ENCODE measurements around the gene ARHGAP30.

The ARHGAP30 gene

DNA sequence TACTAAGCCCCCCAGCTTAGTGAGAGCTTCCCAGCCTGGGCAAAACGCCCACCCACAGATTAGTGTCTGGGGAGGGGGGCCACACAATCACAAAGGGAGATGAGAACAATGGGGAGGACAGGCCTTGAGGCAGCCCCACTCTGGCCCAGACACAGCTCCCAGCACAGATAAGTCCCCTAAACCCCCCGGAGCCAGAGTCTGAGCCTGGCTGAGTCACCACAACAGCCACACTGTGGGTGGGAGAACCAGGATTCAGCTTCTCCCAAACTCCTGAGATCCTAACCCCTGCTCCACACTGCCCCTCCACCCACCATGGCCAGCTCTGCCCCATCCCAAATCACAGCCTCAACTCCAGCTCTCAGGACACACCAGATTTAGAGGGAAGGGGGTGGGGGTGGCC lies 15.5 kb upstream of the ARHGAP30 start:
- H3K4me3 ChIP-seq (IDR thresholded peaks at IDR 0.05; ENCODE audit: insufficient read depth, low read depth, low read length), result no peak overlapping the region
- no peaks in the 10 kb centered on the region for H4K20me1 ChIP-seq (ENCODE audit: insufficient read depth)
- peaks cover 8% of the 10 kb centered on the region for H3K4me1 ChIP-seq (ENCODE audit: low read depth, poor library complexity, severe bottlenecking)
- H3K9ac ChIP-seq, result no peak overlapping the region
- H3K4me2 ChIP-seq, result no peak overlapping the region
- no peaks in the 10 kb centered on the region for H3K79me2 ChIP-seq (ENCODE audit: insufficient read depth, low read depth)
- H3K36me3 ChIP-seq (ENCODE audit: insufficient read depth), result no peaks in the 10 kb centered on the region
- no peak overlapping the region for H3K27ac ChIP-seq
- TF ChIP-seq, protein P1, sequence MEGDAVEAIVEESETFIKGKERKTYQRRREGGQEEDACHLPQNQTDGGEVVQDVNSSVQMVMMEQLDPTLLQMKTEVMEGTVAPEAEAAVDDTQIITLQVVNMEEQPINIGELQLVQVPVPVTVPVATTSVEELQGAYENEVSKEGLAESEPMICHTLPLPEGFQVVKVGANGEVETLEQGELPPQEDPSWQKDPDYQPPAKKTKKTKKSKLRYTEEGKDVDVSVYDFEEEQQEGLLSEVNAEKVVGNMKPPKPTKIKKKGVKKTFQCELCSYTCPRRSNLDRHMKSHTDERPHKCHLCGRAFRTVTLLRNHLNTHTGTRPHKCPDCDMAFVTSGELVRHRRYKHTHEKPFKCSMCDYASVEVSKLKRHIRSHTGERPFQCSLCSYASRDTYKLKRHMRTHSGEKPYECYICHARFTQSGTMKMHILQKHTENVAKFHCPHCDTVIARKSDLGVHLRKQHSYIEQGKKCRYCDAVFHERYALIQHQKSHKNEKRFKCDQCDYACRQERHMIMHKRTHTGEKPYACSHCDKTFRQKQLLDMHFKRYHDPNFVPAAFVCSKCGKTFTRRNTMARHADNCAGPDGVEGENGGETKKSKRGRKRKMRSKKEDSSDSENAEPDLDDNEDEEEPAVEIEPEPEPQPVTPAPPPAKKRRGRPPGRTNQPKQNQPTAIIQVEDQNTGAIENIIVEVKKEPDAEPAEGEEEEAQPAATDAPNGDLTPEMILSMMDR (conservative IDR thresholded peaks at IDR 0.05; ENCODE audit: low read depth, low read length), result no peak
- H2AFZ ChIP-seq (ENCODE audit: low read depth), result no peak overlapping the region
- H3K27me3 ChIP-seq (ENCODE audit: insufficient read depth, low read depth), result no peaks in the 10 kb centered on the region

DNA sequence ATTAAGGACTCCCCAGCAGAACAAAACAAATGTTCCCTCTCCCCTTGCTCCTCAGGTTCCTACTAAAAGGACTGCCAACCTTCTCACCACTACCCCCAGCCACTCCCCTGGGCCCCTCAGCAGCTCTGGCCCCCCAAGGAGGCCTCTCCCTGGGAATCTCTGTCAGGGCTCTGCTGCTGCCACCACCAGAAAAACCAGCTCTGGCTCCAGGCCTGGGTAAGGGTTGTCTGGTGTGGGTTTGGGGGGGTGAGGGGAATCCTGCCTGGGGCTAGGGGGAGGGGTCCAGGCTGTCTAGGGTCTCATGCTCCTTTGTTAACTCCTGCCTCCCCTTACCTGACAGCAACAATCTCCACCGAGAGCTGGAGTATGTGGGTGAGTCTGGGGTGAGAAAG lies 14.9 kb upstream of the ARHGAP30 start:
- no peaks in the 10 kb centered on the region for H3K27me3 ChIP-seq (ENCODE audit: insufficient read depth, low read depth)
- TF ChIP-seq, protein P1 (conservative IDR thresholded peaks at IDR 0.05; ENCODE audit: low read depth, low read length), result no peak
- H3K79me2 ChIP-seq (ENCODE audit: insufficient read depth, low read depth), result no peaks in the 10 kb centered on the region
- H4K20me1 ChIP-seq (ENCODE audit: insufficient read depth), result no peaks in the 10 kb centered on the region
- H3K36me3 ChIP-seq (ENCODE audit: insufficient read depth), result no peaks in the 10 kb centered on the region
- no peak overlapping the region for H2AFZ ChIP-seq (ENCODE audit: low read depth)
- H3K27ac ChIP-seq, result no peak overlapping the region
- H3K4me2 ChIP-seq, result no peak overlapping the region
- no peak overlapping the region for H3K4me3 ChIP-seq (IDR thresholded peaks at IDR 0.05; ENCODE audit: insufficient read depth, low read depth, low read length)
- H3K4me1 ChIP-seq (ENCODE audit: low read depth, poor library complexity, severe bottlenecking), result peaks cover 8% of the 10 kb centered on the region
- no peak overlapping the region for H3K9ac ChIP-seq

DNA sequence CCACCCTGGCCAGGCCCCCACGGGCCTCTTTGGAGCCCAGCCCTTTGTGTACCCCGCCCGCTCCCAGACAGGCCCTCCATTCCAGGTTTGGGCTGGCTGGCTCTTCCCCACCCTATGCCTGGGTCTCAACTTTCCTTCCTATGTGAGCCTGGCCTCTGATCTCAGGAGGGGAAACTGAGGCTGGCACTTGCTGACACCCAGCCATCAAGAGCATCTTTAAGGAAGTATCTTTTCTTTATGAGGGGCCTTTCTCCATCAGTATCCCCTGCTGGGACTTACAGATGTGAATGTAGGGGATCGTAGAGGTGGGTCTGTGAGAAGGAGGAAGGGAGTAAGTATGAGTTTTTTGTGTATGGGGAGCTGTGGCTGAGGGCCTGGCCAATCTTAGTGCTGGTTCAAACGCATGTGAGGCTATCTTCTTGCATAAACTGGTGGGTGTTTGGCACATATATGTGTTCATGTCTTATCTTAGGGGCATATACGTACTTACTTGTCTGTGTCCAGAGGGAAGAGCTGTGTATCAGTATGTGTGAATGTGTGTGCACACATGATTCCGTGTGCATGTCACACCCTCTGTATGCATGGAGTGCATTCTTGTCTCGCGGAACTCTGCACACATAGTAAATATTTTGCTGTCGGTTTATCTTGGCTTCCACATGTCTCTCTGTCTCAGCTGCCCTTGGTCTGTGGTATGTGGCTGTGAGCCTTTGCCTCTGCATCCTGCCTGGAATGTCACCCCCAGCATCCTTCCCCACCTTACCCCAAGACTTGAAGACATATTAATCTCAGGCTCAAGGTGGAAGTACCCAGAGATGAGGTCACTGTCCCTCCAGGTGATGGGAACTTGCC lies 14.3 kb upstream of the ARHGAP30 start:
- H3K9ac ChIP-seq, result no peak overlapping the region
- H3K27ac ChIP-seq, result no peak overlapping the region
- H2AFZ ChIP-seq (ENCODE audit: low read depth), result no peak overlapping the region
- no peaks in the 10 kb centered on the region for H4K20me1 ChIP-seq (ENCODE audit: insufficient read depth)
- no peaks in the 10 kb centered on the region for H3K36me3 ChIP-seq (ENCODE audit: insufficient read depth)
- H3K27me3 ChIP-seq (ENCODE audit: insufficient read depth, low read depth), result no peaks in the 10 kb centered on the region
- peaks cover 8% of the 10 kb centered on the region for H3K4me1 ChIP-seq (ENCODE audit: low read depth, poor library complexity, severe bottlenecking)
- no peak overlapping the region for H3K4me2 ChIP-seq
- H3K4me3 ChIP-seq (IDR thresholded peaks at IDR 0.05; ENCODE audit: insufficient read depth, low read depth, low read length), result no peak overlapping the region
- H3K79me2 ChIP-seq (ENCODE audit: insufficient read depth, low read depth), result no peaks in the 10 kb centered on the region
- TF ChIP-seq, protein P1 (conservative IDR thresholded peaks at IDR 0.05; ENCODE audit: low read depth, low read length), result no peak

DNA sequence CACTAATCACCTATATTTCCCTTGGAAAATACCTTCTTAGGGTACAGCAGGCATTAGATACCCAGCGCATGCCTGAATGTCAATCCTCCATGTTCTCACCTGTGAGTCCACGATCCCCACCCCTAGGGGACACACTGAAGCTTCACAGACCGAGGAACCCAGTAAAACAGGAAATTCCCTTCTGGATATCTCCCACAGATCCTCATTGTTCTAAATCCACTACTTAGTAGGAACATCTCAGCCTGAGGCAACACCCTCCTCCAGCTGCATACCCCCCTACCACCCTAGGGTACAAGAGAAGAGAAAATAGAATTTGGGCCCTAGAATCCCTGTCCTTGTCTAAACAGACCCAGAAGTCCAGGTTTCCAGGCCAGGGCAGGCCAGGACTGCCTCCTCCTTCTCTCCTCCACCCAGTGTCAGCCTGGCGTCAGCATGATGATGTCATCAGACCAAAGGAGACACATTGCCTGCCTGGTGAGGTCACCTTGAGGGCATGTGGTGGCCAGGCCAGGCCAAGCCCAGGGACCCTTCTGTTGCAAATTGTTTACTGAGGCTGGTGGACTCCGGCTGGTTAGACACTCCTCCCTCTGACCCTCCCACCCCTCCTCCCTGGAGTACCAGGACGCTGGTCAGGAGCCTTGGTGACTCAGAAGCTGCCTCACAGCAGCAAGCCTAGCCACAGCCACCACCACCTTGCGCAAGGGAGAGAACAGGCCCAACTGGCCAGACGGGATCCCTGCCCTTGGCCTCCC lies 13.5 kb upstream of the ARHGAP30 start:
- H3K79me2 ChIP-seq (ENCODE audit: insufficient read depth, low read depth), result no peaks in the 10 kb centered on the region
- H3K4me3 ChIP-seq (IDR thresholded peaks at IDR 0.05; ENCODE audit: insufficient read depth, low read depth, low read length), result no peak overlapping the region
- H3K4me1 ChIP-seq (ENCODE audit: low read depth, poor library complexity, severe bottlenecking), result peaks cover 8% of the 10 kb centered on the region
- no peaks in the 10 kb centered on the region for H3K27me3 ChIP-seq (ENCODE audit: insufficient read depth, low read depth)
- H3K9ac ChIP-seq, result no peak overlapping the region
- no peaks in the 10 kb centered on the region for H3K36me3 ChIP-seq (ENCODE audit: insufficient read depth)
- H3K27ac ChIP-seq, result no peak overlapping the region
- TF ChIP-seq, protein P1 (conservative IDR thresholded peaks at IDR 0.05; ENCODE audit: low read depth, low read length), result no peak
- H4K20me1 ChIP-seq (ENCODE audit: insufficient read depth), result no peaks in the 10 kb centered on the region
- no peak overlapping the region for H3K4me2 ChIP-seq
- no peak overlapping the region for H2AFZ ChIP-seq (ENCODE audit: low read depth)
